K562 (cell line): ENCODE measurements around the gene CASP6. TPM values are rescaled to one million over a fixed set of nuclear protein-coding genes. Genes with fewer than 3 reads are reported as not detected.
A peak's percentile ranks its signal among the peaks of the same experiment; 100 is the strongest.

Experiments used
- CEBPB ChIP-seq: fragments of 450-650 bp; IDR thresholded peaks from 2 replicates; pipeline ENCODE4 v1.6.1; 2016; ENCODE audit warnings: missing genetic modification characterization, missing compliant biosample characterization
- CEBPG ChIP-seq, 3 experiments: fragments of 200-800 bp in 1 of 3; sonication (Bioruptor generic) in 1 of 3; sonication (generic) in 1 of 3; formaldehyde crosslinking in 1 of 3; IDR thresholded peaks in 2 of 3; conservative IDR thresholded peaks in 1 of 3; 2 replicates each; pipeline versions ENCODE4 v1.6.1 to v1.8.0; 2016 to 2022; ENCODE audit warnings: missing compliant biosample characterization in 2 of 3, missing genetic modification characterization in 2 of 3, mild to moderate bottlenecking in 1 of 3, missing genetic modification reagents in 1 of 3
- MAFK ChIP-seq: IDR thresholded peaks from 2 replicates; pipeline ENCODE4 v1.6.1; 2011; ENCODE audit warnings: low read length, improper control_type of control experiment
- NFE2 ChIP-seq: IDR thresholded peaks from 2 replicates; pipeline ENCODE4 v1.6.1; 2014; ENCODE audit warnings: antibody characterized with exemption, low read depth
- PPARD ChIP-seq: fragments of 250-450 bp; sonication (Bioruptor Pico); IDR thresholded peaks from 2 replicates; pipeline ENCODE4 v1.8.0; 2022; ENCODE audit warnings: inconsistent platforms, mild to moderate bottlenecking, moderate library complexity
- SMARCC2 ChIP-seq: fragments of 450-650 bp; IDR thresholded peaks from 2 replicates; pipeline ENCODE4 v1.6.1; 2017; ENCODE audit warnings: antibody characterized with exemption, moderate library complexity, mild to moderate bottlenecking, low read depth
- THRAP3 ChIP-seq: fragments of 450-650 bp; IDR thresholded peaks from 2 replicates; pipeline ENCODE4 v1.6.1; 2016; ENCODE audit warnings: mild to moderate bottlenecking, inconsistent platforms, borderline replicate concordance
- ZFP36 ChIP-seq: fragments of 150-350 bp; IDR thresholded peaks from 2 replicates; pipeline ENCODE4 v1.6.1; 2018; ENCODE audit warnings: low read length, low read depth; ENCODE audit not compliant: partially characterized antibody
- ZNF165 ChIP-seq: fragments of 250-450 bp; sonication (Bioruptor Pico); IDR thresholded peaks from 2 replicates; pipeline ENCODE4 v1.4.0; 2020; ENCODE audit warnings: borderline replicate concordance
- ZNF253 ChIP-seq: fragments of 250-450 bp; sonication (Bioruptor Pico); conservative IDR thresholded peaks from 2 replicates; pipeline ENCODE4 v1.6.1; 2021; ENCODE audit warnings: mild to moderate bottlenecking
- ZNF644 ChIP-seq: fragments of 200-800 bp; sonication (Bioruptor generic); IDR thresholded peaks from 2 replicates; pipeline ENCODE4 v1.6.1; 2016; ENCODE audit warnings: low read depth, missing genetic modification characterization, missing compliant biosample characterization
- ZSCAN32 ChIP-seq: fragments of 450-650 bp; formaldehyde crosslinking; IDR thresholded peaks from 2 replicates; pipeline ENCODE4 v1.4.0; 2020; ENCODE audit warnings: mild to moderate bottlenecking, moderate library complexity
- polyA plus RNA-seq, 8 experiments: library from polyadenylated mRNA; depleted of rRNA in 4 of 8; stranded (reverse) in 5 of 8; unstranded in 3 of 8; fragments of >200 nt; fragmentation: Nextera tagmentation in 2 of 8; fragmentation: Illumina TruSeq in 1 of 8; extraction: Ambion mirVana in 2 of 8; extraction: Trizol in 1 of 8; gene quantifications; 2 replicates each; pipeline versions ENCODE4 v1.2.1 to v1.2.3, GENCODE V29; 2011 to 2014; ENCODE audit warnings: inconsistent platforms in 1 of 8, missing spikeins in 1 of 8
- total RNA-seq, 7 experiments: library from RNA; depleted of rRNA in 6 of 7; stranded (reverse); fragments of >200 nt in 6 of 7; fragmentation: Illumina TruSeq in 2 of 7; extraction: Trizol in 2 of 7; gene quantifications; 2 replicates each; pipeline versions ENCODE4 v1.2.1 to v1.2.3, GENCODE V29; 2011 to 2021; ENCODE audit warnings: low replicate concordance in 1 of 7
- TF ChIP-seq, protein P1 (sequence below): fragments of 250-450 bp; sonication (Bioruptor Pico); IDR thresholded peaks from 2 replicates; pipeline ENCODE4 v1.5.1; 2021; ENCODE audit warnings: mild to moderate bottlenecking
- TF ChIP-seq, protein P2 (sequence below): fragments of 450-650 bp; IDR thresholded peaks from one replicate; pipeline ENCODE4 v1.6.1; 2018; ENCODE audit warnings: mild to moderate bottlenecking, moderate library complexity; ENCODE audit not compliant: partially characterized antibody
- TF ChIP-seq, protein P3 (sequence below): sonication (generic); formaldehyde crosslinking; IDR thresholded peaks from 2 replicates; pipeline ENCODE4 v1.8.1; 2023; ENCODE audit warnings: mild to moderate bottlenecking, missing genetic modification reagents
- TF ChIP-seq, protein P4 (sequence below): fragments of 250-450 bp; sonication (Bioruptor Pico); IDR thresholded peaks from 2 replicates; pipeline ENCODE4 v1.5.0; 2021
- TF ChIP-seq, protein P5 (sequence below): sonication (generic); formaldehyde crosslinking; IDR thresholded peaks from 2 replicates; pipeline ENCODE4 v1.8.0; 2022; ENCODE audit warnings: missing genetic modification reagents, mild to moderate bottlenecking, borderline replicate concordance
- TF ChIP-seq, protein P6 (sequence below): sonication (generic); formaldehyde crosslinking; IDR thresholded peaks from 2 replicates; pipeline ENCODE4 v1.4.0; 2020; ENCODE audit warnings: mild to moderate bottlenecking, missing genetic modification reagents

Gene CASP6
- total and polyA plus RNA-seq, 9 of the 15 experiments (the other 6 are each of a cell fraction or from before 2014, with no cell fraction given) = 20.8 to 72.7 (median 39.1) TPM

DNA sequence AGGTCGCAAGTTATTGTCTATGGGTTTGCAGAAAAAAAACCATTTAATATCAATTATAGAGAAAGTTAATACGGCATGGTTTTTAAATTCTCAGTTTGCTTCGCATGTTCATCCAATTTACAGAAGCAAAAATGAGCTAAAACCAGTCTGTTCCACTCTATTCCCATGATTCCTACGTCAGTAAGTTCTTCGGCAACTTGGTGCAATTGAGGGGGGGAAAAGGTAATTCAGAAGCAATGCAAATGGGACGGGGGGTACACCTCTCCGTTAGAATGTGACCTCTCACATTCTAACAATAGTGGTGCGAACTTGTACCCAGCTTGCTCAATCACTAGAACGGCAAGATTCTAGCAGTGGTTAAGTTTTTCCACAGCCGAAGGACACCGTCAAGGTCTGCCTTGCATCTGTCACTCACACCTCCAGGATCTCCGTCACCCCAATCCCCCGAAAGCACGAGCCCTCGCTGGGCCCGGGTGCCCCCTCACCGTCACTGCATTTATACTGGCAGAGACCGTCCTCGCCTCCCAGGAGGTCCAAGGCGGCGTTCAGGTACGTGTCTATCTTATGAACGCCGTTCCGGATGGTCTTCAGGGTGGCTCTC is 26.0 kb upstream of the CASP6 start (continued):
- TF ChIP-seq ZSCAN32 (no peak), THRAP3 (no peak), NFE2 (no peak), ZNF644 (tag) (no peak), PPARD (CRISPR knock-in tag) (no peak), ZNF253 (CRISPR knock-in tag) (no peak), MAFK (no peak), ZNF165 (CRISPR knock-in tag) (no peak), ZFP36 (no peak), CEBPB (tag) (peak; percentile 49), SMARCC2 (no peak), CEBPG (CRISPR knock-in tag; IDR thresholded peaks at IDR 0.05) (peak; percentile 79), CEBPG (tag; conservative IDR thresholded peaks at IDR 0.05 in 1 of 2, IDR thresholded peaks at IDR 0.05 in 1 of 2) (peak; percentile 64 to 73; a peak in 3 of 4 replicates)
- TF ChIP-seq, protein P1, sequence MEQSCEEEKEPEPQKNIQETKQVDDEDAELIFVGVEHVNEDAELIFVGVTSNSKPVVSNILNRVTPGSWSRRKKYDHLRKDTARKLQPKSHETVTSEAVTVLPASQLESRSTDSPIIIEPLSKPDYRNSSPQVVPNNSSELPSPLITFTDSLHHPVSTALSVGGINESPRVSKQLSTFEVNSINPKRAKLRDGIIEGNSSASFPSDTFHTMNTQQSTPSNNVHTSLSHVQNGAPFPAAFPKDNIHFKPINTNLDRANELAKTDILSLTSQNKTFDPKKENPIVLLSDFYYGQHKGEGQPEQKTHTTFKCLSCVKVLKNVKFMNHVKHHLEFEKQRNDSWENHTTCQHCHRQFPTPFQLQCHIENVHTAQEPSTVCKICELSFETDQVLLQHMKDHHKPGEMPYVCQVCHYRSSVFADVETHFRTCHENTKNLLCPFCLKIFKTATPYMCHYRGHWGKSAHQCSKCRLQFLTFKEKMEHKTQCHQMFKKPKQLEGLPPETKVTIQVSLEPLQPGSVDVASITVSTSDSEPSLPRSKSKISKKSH (CRISPR knock-in tag) = no peak
- TF ChIP-seq, protein P2, sequence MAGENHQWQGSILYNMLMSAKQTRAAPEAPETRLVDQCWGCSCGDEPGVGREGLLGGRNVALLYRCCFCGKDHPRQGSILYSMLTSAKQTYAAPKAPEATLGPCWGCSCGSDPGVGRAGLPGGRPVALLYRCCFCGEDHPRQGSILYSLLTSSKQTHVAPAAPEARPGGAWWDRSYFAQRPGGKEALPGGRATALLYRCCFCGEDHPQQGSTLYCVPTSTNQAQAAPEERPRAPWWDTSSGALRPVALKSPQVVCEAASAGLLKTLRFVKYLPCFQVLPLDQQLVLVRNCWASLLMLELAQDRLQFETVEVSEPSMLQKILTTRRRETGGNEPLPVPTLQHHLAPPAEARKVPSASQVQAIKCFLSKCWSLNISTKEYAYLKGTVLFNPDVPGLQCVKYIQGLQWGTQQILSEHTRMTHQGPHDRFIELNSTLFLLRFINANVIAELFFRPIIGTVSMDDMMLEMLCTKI = no peak
- TF ChIP-seq, protein P3, sequence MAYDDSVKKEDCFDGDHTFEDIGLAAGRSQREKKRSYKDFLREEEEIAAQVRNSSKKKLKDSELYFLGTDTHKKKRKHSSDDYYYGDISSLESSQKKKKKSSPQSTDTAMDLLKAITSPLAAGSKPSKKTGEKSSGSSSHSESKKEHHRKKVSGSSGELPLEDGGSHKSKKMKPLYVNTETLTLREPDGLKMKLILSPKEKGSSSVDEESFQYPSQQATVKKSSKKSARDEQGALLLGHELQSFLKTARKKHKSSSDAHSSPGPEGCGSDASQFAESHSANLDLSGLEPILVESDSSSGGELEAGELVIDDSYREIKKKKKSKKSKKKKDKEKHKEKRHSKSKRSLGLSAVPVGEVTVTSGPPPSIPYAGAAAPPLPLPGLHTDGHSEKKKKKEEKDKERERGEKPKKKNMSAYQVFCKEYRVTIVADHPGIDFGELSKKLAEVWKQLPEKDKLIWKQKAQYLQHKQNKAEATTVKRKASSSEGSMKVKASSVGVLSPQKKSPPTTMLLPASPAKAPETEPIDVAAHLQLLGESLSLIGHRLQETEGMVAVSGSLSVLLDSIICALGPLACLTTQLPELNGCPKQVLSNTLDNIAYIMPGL = no peak
- TF ChIP-seq, protein P4, sequence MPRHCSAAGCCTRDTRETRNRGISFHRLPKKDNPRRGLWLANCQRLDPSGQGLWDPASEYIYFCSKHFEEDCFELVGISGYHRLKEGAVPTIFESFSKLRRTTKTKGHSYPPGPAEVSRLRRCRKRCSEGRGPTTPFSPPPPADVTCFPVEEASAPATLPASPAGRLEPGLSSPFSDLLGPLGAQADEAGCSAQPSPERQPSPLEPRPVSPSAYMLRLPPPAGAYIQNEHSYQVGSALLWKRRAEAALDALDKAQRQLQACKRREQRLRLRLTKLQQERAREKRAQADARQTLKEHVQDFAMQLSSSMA (CRISPR knock-in tag) = no peak
- TF ChIP-seq, protein P5, sequence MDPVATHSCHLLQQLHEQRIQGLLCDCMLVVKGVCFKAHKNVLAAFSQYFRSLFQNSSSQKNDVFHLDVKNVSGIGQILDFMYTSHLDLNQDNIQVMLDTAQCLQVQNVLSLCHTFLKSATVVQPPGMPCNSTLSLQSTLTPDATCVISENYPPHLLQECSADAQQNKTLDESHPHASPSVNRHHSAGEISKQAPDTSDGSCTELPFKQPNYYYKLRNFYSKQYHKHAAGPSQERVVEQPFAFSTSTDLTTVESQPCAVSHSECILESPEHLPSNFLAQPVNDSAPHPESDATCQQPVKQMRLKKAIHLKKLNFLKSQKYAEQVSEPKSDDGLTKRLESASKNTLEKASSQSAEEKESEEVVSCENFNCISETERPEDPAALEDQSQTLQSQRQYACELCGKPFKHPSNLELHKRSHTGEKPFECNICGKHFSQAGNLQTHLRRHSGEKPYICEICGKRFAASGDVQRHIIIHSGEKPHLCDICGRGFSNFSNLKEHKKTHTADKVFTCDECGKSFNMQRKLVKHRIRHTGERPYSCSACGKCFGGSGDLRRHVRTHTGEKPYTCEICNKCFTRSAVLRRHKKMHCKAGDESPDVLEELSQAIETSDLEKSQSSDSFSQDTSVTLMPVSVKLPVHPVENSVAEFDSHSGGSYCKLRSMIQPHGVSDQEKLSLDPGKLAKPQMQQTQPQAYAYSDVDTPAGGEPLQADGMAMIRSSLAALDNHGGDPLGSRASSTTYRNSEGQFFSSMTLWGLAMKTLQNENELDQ (CRISPR knock-in tag) = no peak
- TF ChIP-seq, protein P6, sequence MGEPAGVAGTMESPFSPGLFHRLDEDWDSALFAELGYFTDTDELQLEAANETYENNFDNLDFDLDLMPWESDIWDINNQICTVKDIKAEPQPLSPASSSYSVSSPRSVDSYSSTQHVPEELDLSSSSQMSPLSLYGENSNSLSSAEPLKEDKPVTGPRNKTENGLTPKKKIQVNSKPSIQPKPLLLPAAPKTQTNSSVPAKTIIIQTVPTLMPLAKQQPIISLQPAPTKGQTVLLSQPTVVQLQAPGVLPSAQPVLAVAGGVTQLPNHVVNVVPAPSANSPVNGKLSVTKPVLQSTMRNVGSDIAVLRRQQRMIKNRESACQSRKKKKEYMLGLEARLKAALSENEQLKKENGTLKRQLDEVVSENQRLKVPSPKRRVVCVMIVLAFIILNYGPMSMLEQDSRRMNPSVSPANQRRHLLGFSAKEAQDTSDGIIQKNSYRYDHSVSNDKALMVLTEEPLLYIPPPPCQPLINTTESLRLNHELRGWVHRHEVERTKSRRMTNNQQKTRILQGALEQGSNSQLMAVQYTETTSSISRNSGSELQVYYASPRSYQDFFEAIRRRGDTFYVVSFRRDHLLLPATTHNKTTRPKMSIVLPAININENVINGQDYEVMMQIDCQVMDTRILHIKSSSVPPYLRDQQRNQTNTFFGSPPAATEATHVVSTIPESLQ (CRISPR knock-in tag) = no peak
